MCF 10A (cell line): ENCODE results near the gene SPATA16. TPM values are rescaled to one million over a fixed set of nuclear protein-coding genes. Genes with fewer than 3 reads are reported as not detected.
A peak's percentile ranks its signal among the peaks of the same experiment; 100 is the strongest.

Experiments used
- BruUV-seq: library from RNA; stranded (reverse); fragments of 400-500 nt; replicated peaks from 2 replicates; lab custom pipeline; 2021; lab: Mats Ljungman, UMichigan
- CTCF ChIA-PET: fragments of 300-600 bp; sonication (Branson Sonifier 250); formaldehyde crosslinking; extraction: SDS; loops from one replicate; lab custom pipeline; 2021; ENCODE audit warnings: antibody characterized with exemption, inconsistent platforms; lab: Yijun Ruan, JAX
- POLR2A ChIA-PET: fragments of 300-600, 350-650 bp; sonication (Branson Sonifier 250); formaldehyde crosslinking; extraction: SDS; loops from one replicate; lab custom pipeline; 2020; ENCODE audit warnings: antibody characterized with exemption, inconsistent platforms; lab: Yijun Ruan, JAX
- DNase-seq: peaks from one replicate; pipeline ENCODE4 v3.0.0-alpha.2; 2018; ENCODE audit not compliant: unreplicated experiment
- H3K27ac Mint-ChIP-seq: one replicate; pipeline ENCODE4 v1.8.0; 2022; ENCODE audit warnings: mild to moderate bottlenecking, low read depth, mixed read lengths; ENCODE audit not compliant: unreplicated experiment
- H3K27me3 Mint-ChIP-seq: one replicate; pipeline ENCODE4 v1.8.0; 2022; ENCODE audit warnings: mixed read lengths; ENCODE audit not compliant: insufficient read depth, unreplicated experiment
- H3K36me3 Mint-ChIP-seq: one replicate; pipeline ENCODE4 v1.8.0; 2022; ENCODE audit warnings: mild to moderate bottlenecking, moderate library complexity, mixed read lengths; ENCODE audit not compliant: insufficient read depth, unreplicated experiment
- H3K4me1 Mint-ChIP-seq: one replicate; pipeline ENCODE4 v1.8.0; 2022; ENCODE audit warnings: mixed read lengths; ENCODE audit not compliant: insufficient read depth, unreplicated experiment
- H3K4me3 Mint-ChIP-seq: one replicate; pipeline ENCODE4 v1.8.0; 2022; ENCODE audit warnings: mild to moderate bottlenecking, moderate library complexity, mixed read lengths; ENCODE audit not compliant: unreplicated experiment
- H3K9me3 Mint-ChIP-seq: one replicate; pipeline ENCODE4 v1.8.0; 2022; ENCODE audit warnings: mixed read lengths; ENCODE audit not compliant: unreplicated experiment
- intact Hi-C: fragments of 100-400 bp; cut with micrococcal nuclease; formaldehyde crosslinking; loops from 2 replicates; pipeline ENCODE4 v1.14.1; 2022
- total RNA-seq: library from RNA; stranded (reverse); gene quantifications from 2 replicates; pipeline ENCODE4 v1.2.3, GENCODE V29; 2022
- TF ChIP-seq, protein P1 (sequence below): fragments of 200-600 bp; IDR thresholded peaks from one replicate; pipeline ENCODE4 v1.8.0; 2022; ENCODE audit warnings: antibody characterized with exemption, mild to moderate bottlenecking; ENCODE audit not compliant: unreplicated experiment

SPATA16 gene
- total RNA-seq, 1 experiment from 2014 or later = not detected

DNA sequence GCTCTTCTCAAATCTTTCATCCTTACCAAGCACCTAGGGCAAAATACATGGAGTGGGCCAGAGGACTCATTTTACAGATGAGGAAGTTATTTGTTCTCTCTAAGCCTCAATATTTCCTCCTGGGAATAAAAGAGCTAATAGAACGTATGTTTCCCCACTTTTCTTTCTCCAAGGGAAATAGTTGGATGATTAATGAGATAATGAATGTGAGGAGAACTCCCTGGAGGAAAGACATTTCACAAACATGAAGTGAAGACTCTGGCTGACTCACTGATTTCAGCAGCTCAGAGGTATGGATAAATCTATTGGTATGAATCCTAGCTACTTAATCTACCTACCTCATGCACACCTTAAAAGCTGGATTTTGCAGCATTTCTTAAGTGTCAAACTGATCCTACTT is 292.1 kb downstream of the SPATA16 start:
- Mint-ChIP-seq H3K9me3 (no peaks in the 10 kb centered on the region), H3K4me1 (no peaks in the 10 kb centered on the region), H3K27me3 (peaks cover 14% of the 10 kb centered on the region), H3K4me3 (no peak overlapping the region), H3K36me3 (no peaks in the 10 kb centered on the region), H3K27ac (no peak overlapping the region)
- ChIA-PET POLR2A (interaction anchor here (0.6 to 1.1 kb wide), 2 partner anchors 16 to 20 kb away, joined by 3 read pairs; no protein-coding TSS in a partner anchor), CTCF (interaction anchor here (1.4 kb wide), 1 partner anchor 13 kb away, joined by 3 read pairs; no protein-coding TSS in a partner anchor)
- TF ChIP-seq, protein P1, sequence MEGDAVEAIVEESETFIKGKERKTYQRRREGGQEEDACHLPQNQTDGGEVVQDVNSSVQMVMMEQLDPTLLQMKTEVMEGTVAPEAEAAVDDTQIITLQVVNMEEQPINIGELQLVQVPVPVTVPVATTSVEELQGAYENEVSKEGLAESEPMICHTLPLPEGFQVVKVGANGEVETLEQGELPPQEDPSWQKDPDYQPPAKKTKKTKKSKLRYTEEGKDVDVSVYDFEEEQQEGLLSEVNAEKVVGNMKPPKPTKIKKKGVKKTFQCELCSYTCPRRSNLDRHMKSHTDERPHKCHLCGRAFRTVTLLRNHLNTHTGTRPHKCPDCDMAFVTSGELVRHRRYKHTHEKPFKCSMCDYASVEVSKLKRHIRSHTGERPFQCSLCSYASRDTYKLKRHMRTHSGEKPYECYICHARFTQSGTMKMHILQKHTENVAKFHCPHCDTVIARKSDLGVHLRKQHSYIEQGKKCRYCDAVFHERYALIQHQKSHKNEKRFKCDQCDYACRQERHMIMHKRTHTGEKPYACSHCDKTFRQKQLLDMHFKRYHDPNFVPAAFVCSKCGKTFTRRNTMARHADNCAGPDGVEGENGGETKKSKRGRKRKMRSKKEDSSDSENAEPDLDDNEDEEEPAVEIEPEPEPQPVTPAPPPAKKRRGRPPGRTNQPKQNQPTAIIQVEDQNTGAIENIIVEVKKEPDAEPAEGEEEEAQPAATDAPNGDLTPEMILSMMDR = no peak
- peak; percentile 48 for DNase-seq
- intact Hi-C loops = no loop called here
- no TSS peak for BruUV-seq

DNA sequence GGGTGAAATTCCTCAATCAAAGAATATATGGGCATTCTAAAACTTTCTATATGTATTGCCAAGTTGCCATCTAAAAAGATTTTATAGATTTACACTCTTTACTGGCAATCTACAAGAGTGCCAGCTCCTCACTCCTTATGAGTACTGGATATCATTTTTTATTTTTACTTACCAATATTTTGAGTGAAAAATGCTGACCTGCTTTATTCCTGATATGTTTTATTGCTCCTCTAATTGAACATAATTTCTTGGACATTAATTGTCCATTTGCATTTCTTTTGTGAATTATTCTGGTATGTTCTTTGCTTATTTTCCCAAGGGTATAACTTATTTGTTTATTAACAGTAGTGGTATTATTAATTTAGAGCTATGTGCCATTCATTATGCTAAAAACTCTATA is 293.7 kb downstream of the SPATA16 start:
- ChIA-PET POLR2A (no interaction called here), CTCF (no interaction called here)
- H3K9me3 Mint-ChIP-seq = no peaks in the 10 kb centered on the region
- intact Hi-C loops = no loop called here
- H3K4me1 Mint-ChIP-seq = no peaks in the 10 kb centered on the region
- peaks cover 31% of the 10 kb centered on the region for H3K27me3 Mint-ChIP-seq
- TF ChIP-seq, protein P1 = no peak
- no peaks in the 10 kb centered on the region for H3K36me3 Mint-ChIP-seq
- DNase-seq = no peak
- no peak overlapping the region for H3K27ac Mint-ChIP-seq
- H3K4me3 Mint-ChIP-seq = no peak overlapping the region
- BruUV-seq = no TSS peak

DNA sequence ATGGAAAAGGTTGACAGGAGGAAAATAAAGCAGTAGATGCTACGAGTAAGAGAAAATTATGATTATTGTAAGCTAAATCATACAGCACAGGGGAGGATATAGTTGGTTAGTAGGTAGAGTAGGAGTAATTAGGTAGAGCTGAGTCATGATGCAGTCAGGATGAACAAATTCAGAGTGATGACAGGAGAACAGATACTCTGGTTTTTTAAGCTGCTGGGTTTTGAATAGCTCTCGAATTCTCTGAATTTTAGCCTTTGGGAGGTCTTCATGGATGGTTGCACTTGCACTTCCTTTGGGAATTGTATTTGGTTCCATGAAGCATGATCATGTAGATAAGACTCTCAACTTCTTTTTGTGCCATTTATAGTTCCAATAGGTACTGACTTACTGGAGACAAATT is 294.3 kb downstream of the SPATA16 start:
- Mint-ChIP-seq H3K27ac (peak overlapping the region; percentile 29), H3K9me3 (no peaks in the 10 kb centered on the region), H3K27me3 (peaks cover 37% of the 10 kb centered on the region), H3K4me3 (no peak overlapping the region), H3K36me3 (no peaks in the 10 kb centered on the region), H3K4me1 (no peaks in the 10 kb centered on the region)
- CTCF ChIA-PET = no interaction called here
- POLR2A ChIA-PET = no interaction called here
- no peak for DNase-seq
- intact Hi-C loops = no loop called here
- TF ChIP-seq, protein P1 = no peak
- BruUV-seq = no TSS peak

DNA sequence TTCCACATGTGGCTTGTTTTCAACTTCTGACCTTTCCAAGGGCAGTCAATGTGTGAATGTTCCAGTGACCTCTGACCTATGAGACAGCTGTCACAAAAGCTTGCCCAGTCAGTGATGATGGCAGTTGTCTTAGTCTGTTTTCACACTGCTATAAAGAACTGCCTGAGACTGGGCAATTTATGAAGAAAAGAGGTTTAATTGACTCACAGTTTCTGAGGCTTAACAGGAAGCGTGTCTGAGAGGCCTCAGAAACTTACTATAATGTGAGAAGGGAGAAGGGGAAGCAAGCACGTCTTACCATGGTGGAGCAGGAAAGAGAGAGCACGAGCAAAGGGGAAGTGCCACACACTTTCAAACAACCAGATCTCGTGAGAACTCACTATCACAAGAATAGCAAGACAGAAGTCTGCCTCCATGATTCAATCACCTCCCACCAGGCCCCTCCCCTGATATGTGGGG is 294.9 kb downstream of the SPATA16 start:
- no peak for DNase-seq
- Mint-ChIP-seq H3K27ac (peak overlapping the region; percentile 29), H3K4me3 (no peak overlapping the region), H3K9me3 (no peaks in the 10 kb centered on the region), H3K36me3 (no peaks in the 10 kb centered on the region), H3K27me3 (peaks cover 42% of the 10 kb centered on the region), H3K4me1 (no peaks in the 10 kb centered on the region)
- TF ChIP-seq, protein P1 = no peak
- intact Hi-C loops = no loop called here
- ChIA-PET CTCF (interaction anchor here (0.6 to 1.4 kb wide), 2 partner anchors 9 to 80 kb away, joined by 3 to 4 read pairs; no protein-coding TSS in a partner anchor), POLR2A (no interaction called here)
- BruUV-seq = no TSS peak
